Spleen (tissue), 11 donors: ENCODE data around the gene CHKA. TPM values are rescaled to one million over a fixed set of nuclear protein-coding genes. Genes with fewer than 3 reads are reported as not detected.

Source experiments
- DNase-seq: peaks from one replicate; pipeline ENCODE4 v3.0.0-alpha.2; 2020
- H3K27ac ChIP-seq, 8 donors: fragments of 200-600 bp; sonication (generic) in 7 of 8; 1 replicate in 4 of 8; 2 replicates in 4 of 8; pipeline versions ENCODE4 v1.5.0 to v1.8.0; 2016 to 2021; ENCODE audit warnings: inconsistent platforms in 4 of 8, mild to moderate bottlenecking in 4 of 8, moderate library complexity in 1 of 8
- H3K27me3 ChIP-seq, 7 donors: fragments of 200-600 bp; sonication (generic) in 6 of 7; replicated peaks in 1 of 7; 1 replicate in 4 of 7; 2 replicates in 3 of 7; pipeline versions ENCODE4 v1.5.0 to v1.8.0; 2016 to 2021; ENCODE audit warnings: inconsistent platforms in 3 of 7, mild to moderate bottlenecking in 1 of 7
- H3K36me3 ChIP-seq, 6 donors: fragments of 200-600 bp; sonication (generic) in 5 of 6; 1 replicate in 4 of 6; 2 replicates in 2 of 6; pipeline versions ENCODE4 v1.5.0 to v1.8.0; 2016 to 2021; ENCODE audit warnings: inconsistent platforms in 2 of 6
- H3K4me1 ChIP-seq, 6 donors: fragments of 200-600 bp; sonication (generic) in 5 of 6; 1 replicate in 3 of 6; 2 replicates in 3 of 6; pipeline versions ENCODE4 v1.5.0 to v1.8.0; 2016 to 2021; ENCODE audit warnings: inconsistent platforms in 3 of 6
- H3K4me3 ChIP-seq, 8 donors: fragments of 200-600 bp; sonication (generic) in 7 of 8; 1 replicate in 4 of 8; 2 replicates in 4 of 8; pipeline versions ENCODE4 v1.5.0 to v1.8.0; 2016 to 2021; ENCODE audit warnings: inconsistent platforms in 4 of 8, mild to moderate bottlenecking in 4 of 8, moderate library complexity in 2 of 8
- H3K9me3 ChIP-seq, 8 donors: fragments of 200-600 bp; sonication (generic) in 7 of 8; 1 replicate in 4 of 8; 2 replicates in 4 of 8; pipeline versions ENCODE4 v1.5.0 to v1.8.0; 2016 to 2021; ENCODE audit warnings: inconsistent platforms in 4 of 8
- POLR2A ChIP-seq, 3 donors: fragments of 450-650 bp; IDR thresholded peaks; one replicate each; pipeline ENCODE4 v1.5.1; 2017; ENCODE audit warnings: antibody characterized with exemption in 3 of 3, mild to moderate bottlenecking in 1 of 3
- POLR2AphosphoS5 ChIP-seq, 3 donors: sonication (generic); formaldehyde crosslinking; IDR thresholded peaks; one replicate each; pipeline ENCODE4 v1.5.1; 2017; ENCODE audit warnings: antibody characterized with exemption in 3 of 3
- WGBS, 5 donors: extraction: QIAGEN DNeasy Blood & Tissue Kit in 3 of 5; methylation state at CpG; one replicate each; pipeline versions ENCODE4 v1.1.5 to v1.1.7; 2013 to 2018; 5-methylcytosine and 5-hydroxymethylcytosine counted together
- intact Hi-C: fragments of 100-400 bp; cut with DNase I; formaldehyde crosslinking; loops from one replicate; pipeline ENCODE4 v1.15.0; 2023; ENCODE audit warnings: low total_unique reads
- polyA plus RNA-seq, 3 donors: library from polyadenylated mRNA; stranded (reverse); fragments of 200-250 nt; gene quantifications; one replicate each; pipeline ENCODE4 v1.2.1, GENCODE V29; 2013
- total RNA-seq, 7 donors: library from RNA; depleted of rRNA in 3 of 7; stranded (reverse); fragments of >200 nt in 3 of 7; fragmentation: NEBNext Ultra II Directional in 4 of 7; extraction: Animal tissue kit (Norgen Biotek cat#: 25700) in 4 of 7; gene quantifications; one replicate each; pipeline versions ENCODE4 v1.1.0 to v1.2.1, GENCODE V29; 2016 to 2021
- TF ChIP-seq, protein P1 (sequence below), 11 experiments: fragments of 200-600 bp in 7 of 11; fragments of 450-650 bp in 4 of 11; sonication (generic) in 4 of 11; IDR thresholded peaks in 8 of 11; conservative IDR thresholded peaks in 3 of 11; 1 replicate in 7 of 11; 2 replicates in 4 of 11; pipeline versions ENCODE4 v1.4.0 to v1.8.0; 2016 to 2021; ENCODE audit warnings: antibody characterized with exemption in 11 of 11, inconsistent platforms in 4 of 11, mild to moderate bottlenecking in 1 of 11
- donor health status: healthy with polysubstance abuse.
- donor health status: DM: no; HTN: no; CAD: no; lungs with moderate emphysema.
- donor health status: DM: no; HTN: no; CAD: no.
- donor health status: Bipolar disorder and iron deficiency.
- donor health status: healthy.
- donor health status: DM: no; HTN: no; CAD: no.
- donor health status: DM: yes; HTN: yes; CAD: no.

CHKA gene
- total and polyA plus RNA-seq, 10 donors: 19.7 to 76.1 (median 33.4) TPM

DNA sequence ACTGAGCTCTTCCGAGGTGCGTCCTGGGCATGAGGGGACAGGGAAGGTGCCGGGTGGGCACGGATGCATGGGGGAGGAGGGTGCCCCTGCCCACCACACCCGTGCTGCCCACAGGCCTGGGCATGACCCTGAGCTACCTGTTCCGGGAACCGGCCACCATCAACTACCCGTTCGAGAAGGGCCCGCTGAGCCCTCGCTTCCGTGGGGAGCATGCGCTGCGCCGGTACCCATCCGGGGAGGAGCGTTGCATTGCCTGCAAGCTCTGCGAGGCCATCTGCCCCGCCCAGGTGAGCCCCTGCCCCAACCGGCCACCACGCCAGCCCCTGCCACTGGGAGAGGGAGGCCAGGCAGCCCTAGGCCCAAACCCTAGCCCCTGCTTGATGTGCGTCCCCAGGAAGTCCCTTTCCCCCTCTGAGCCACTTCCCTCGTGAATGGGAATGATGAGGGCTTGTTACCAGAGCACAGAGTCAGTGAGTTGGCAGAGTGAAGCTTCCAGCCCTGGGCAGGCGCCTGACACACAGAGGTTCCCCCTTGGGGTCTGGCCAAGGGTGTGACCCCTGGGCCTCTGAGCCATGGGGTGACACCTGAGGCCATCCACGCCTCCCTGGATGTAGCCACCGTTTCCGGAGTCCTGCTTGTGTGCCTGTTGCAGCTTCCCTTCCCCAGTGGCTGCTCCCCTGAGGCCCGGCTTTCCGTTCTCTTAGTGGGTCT, 88.0 kb downstream of the CHKA start:
- no peaks in the 10 kb centered on the region for H3K9me3 ChIP-seq
- H3K27ac ChIP-seq: peak overlapping the region in 2 of 8 donors; percentile 15 to 21
- no peak overlapping the region for H3K4me3 ChIP-seq
- H3K36me3 ChIP-seq: peaks cover 0 to 42% (median 16%) of the 10 kb centered on the region in 6 donors
- no peaks in the 10 kb centered on the region for H3K27me3 ChIP-seq
- intact Hi-C loops: no loop called here
- H3K4me1 ChIP-seq: peaks cover 32 to 86% (median 56%) of the 10 kb centered on the region in 6 donors
- TF ChIP-seq POLR2AphosphoS5 (IDR thresholded peaks at IDR 0.05): no peak
- TF ChIP-seq POLR2A (IDR thresholded peaks at IDR 0.05): no peak
- TF ChIP-seq, protein P1, sequence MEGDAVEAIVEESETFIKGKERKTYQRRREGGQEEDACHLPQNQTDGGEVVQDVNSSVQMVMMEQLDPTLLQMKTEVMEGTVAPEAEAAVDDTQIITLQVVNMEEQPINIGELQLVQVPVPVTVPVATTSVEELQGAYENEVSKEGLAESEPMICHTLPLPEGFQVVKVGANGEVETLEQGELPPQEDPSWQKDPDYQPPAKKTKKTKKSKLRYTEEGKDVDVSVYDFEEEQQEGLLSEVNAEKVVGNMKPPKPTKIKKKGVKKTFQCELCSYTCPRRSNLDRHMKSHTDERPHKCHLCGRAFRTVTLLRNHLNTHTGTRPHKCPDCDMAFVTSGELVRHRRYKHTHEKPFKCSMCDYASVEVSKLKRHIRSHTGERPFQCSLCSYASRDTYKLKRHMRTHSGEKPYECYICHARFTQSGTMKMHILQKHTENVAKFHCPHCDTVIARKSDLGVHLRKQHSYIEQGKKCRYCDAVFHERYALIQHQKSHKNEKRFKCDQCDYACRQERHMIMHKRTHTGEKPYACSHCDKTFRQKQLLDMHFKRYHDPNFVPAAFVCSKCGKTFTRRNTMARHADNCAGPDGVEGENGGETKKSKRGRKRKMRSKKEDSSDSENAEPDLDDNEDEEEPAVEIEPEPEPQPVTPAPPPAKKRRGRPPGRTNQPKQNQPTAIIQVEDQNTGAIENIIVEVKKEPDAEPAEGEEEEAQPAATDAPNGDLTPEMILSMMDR (IDR thresholded peaks at IDR 0.05 in 8 of 11, conservative IDR thresholded peaks at IDR 0.05 in 3 of 11): no peak
- 92 to 98% (median 95%) methylated on average over 15 to 29 of the region's 29 CpGs for WGBS, 5 donors
- DNase-seq: no peak

DNA sequence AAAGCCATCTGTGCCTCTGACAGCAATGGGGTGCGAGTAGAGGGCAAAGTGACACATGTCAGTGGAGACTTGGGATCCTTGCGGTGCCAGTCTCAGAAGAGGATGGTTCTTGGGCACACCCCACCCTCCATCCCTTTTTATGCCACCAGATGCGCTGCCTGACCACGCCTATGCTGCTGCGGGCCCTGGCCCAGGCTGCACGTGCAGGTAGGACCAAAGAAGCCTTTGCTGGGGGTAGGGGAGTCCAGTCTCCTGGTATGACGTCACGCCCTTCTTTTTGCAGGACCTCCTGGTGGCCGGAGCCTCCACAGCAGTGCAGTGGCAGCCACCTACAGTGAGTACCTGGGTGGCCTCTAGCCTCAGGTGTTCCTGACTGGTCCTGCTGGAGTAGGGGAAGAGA, 89.2 kb downstream of the CHKA start:
- H3K27me3 ChIP-seq: no peaks in the 10 kb centered on the region
- peak overlapping the region in 1 of 8 donors; percentile 88 for H3K4me3 ChIP-seq
- H3K4me1 ChIP-seq: peaks cover 20 to 79% (median 45%) of the 10 kb centered on the region in 6 donors
- no peak for TF ChIP-seq POLR2AphosphoS5 (IDR thresholded peaks at IDR 0.05)
- TF ChIP-seq, protein P1 (IDR thresholded peaks at IDR 0.05 in 8 of 11, conservative IDR thresholded peaks at IDR 0.05 in 3 of 11): no peak
- no peak for TF ChIP-seq POLR2A (IDR thresholded peaks at IDR 0.05)
- peak overlapping the region in 1 of 8 donors; percentile 92 for H3K27ac ChIP-seq
- intact Hi-C loops: no loop called here
- H3K36me3 ChIP-seq: peaks cover 0 to 54% (median 16%) of the 10 kb centered on the region in 6 donors
- no peaks in the 10 kb centered on the region for H3K9me3 ChIP-seq
- WGBS, 5 donors: 83 to 95% (median 88%) methylated on average over 4 to 9 of the region's 9 CpGs
- no peak for DNase-seq

DNA sequence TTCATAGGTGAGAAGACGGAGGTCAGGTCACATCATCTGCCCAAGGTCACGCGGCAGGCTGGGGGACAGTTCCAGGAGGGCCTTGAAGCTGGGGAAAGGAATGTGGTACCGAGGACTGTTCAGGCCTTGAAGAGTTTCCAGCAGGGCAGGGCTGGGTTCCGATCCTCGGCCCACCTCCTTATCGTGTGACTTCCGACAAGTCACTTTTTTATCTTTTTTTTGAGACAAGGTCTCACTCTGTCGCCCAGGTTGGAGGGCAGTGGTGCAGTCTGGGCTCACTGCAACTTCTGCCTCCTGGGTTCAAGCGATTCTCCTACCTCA, 90.1 kb downstream of the CHKA start:
- Histone ChIP-seq H3K27me3 (no peaks in the 10 kb centered on the region), H3K4me3 (peak overlapping the region; percentile 66 to 97 (median 86)), H3K36me3 (peaks cover 0 to 62% (median 16%) of the 10 kb centered on the region in 6 donors), H3K9me3 (no peaks in the 10 kb centered on the region), H3K27ac (peak overlapping the region; percentile 78 to 92 (median 88)), H3K4me1 (peaks cover 11 to 70% (median 36%) of the 10 kb centered on the region in 6 donors)
- WGBS, 5 donors: 10 to 20% (median 13%) methylated on average over 9 to 10 of the region's 10 CpGs
- DNase-seq: no peak
- TF ChIP-seq, protein P1 (IDR thresholded peaks at IDR 0.05 in 8 of 11, conservative IDR thresholded peaks at IDR 0.05 in 3 of 11): no peak
- intact Hi-C loops: no loop called here

DNA sequence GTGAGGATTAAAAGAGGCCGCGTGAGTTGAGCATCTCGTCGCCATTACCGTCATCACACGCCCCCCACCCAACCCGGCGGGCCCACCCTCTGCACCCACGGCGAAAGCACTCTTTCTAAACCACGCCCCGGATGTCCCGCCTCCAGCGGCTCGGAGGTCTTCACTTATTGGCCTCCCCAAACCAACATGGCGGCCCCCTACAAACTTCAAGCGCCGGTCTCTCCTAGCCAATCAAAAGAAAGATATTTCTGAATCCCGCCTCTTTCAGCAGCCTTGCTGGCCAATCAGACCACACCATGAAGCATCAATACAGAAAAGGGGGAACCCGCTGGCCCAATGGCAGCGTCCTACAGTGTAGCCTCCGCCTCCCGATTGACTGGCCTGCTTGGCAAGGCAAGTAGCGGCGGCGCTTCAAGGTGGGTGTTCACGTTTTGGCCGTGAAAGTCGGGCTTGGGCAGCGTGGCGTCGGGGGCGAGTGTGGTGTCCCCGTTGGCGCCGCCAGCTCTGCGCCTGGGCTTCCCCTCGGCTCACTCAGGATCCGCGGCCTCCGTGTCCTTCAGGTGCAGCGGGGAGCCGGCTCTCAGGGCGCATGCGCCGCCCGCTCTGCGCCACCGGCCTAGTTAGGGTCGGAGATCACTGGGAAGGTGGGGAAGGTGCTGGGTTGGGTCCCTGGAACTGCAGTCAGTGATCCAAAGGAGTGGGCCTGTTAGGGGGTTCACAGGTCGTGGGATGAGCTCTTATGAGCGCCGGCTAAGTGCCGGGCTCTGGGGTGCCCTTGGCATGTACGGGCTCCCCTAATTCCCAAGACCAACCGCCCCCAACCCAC, 90.7 kb downstream of the CHKA start, which contains the start of gene NDUFS8:
Gene NDUFS8, plus strand, starts transcription at position 364 of the 826 bp plus-strand sequence. CDS start 1,471 bp downstream, outside the sequence.
- intact Hi-C loops: no loop called here
- TF ChIP-seq, protein P1 (IDR thresholded peaks at IDR 0.05 in 8 of 11, conservative IDR thresholded peaks at IDR 0.05 in 3 of 11): peak in 2 of 11 experiments; percentile 13 to 25
- TF ChIP-seq POLR2AphosphoS5 (IDR thresholded peaks at IDR 0.05) (peak; percentile 87 to 92 (median 89)), POLR2A (IDR thresholded peaks at IDR 0.05) (peak in 1 of 3 donors; percentile 13)
- H3K4me3 ChIP-seq: peak within 1 kb of the TSS; percentile 66 to 97 (median 86)
- H3K4me1 ChIP-seq: peaks cover 9 to 64% (median 32%) of the 10 kb centered on the region in 6 donors
- H3K27me3 ChIP-seq: no peaks in the 10 kb centered on the region
- peaks cover 0 to 62% (median 16%) of the 10 kb centered on the region in 6 donors for H3K36me3 ChIP-seq
- DNase-seq: peak; percentile 98
- no peaks in the 10 kb centered on the region for H3K9me3 ChIP-seq
- peak within 1 kb of the TSS; percentile 78 to 92 (median 88) for H3K27ac ChIP-seq
- 0 to 1% (median 0%) methylated on average over 26 to 56 of the region's 56 CpGs for WGBS, 5 donors
